Duodenal mucosa (tissue), 2 donors: ENCODE data around the gene NTRK3.

Experiments
- H3K27ac ChIP-seq: one replicate; pipeline ENCODE4 v1.7.0; 2013; ENCODE audit warnings: low read depth, low read length
- H3K27me3 ChIP-seq, 2 donors: one replicate each; pipeline ENCODE4 v1.7.0; 2013; ENCODE audit warnings: low read length in 2 of 2, control low read depth in 1 of 2; ENCODE audit not compliant: insufficient read depth in 2 of 2, control insufficient read depth in 1 of 2
- H3K36me3 ChIP-seq, 2 donors: one replicate each; pipeline ENCODE4 v1.7.0; 2013; ENCODE audit warnings: low read length in 2 of 2, control low read depth in 1 of 2; ENCODE audit not compliant: insufficient read depth in 2 of 2, control insufficient read depth in 1 of 2
- H3K4me1 ChIP-seq, 2 donors: one replicate each; pipeline ENCODE4 v1.7.0; 2013; ENCODE audit warnings: low read length in 2 of 2, control low read depth in 1 of 2; ENCODE audit not compliant: insufficient read depth in 2 of 2, control insufficient read depth in 1 of 2
- H3K4me3 ChIP-seq, 2 donors: one replicate each; pipeline ENCODE4 v1.7.0; 2013; ENCODE audit warnings: low read length in 2 of 2, low read depth in 1 of 2
- H3K9ac ChIP-seq, 2 donors: one replicate each; pipeline ENCODE4 v1.7.0; 2013; ENCODE audit warnings: low read length in 2 of 2, low read depth in 1 of 2
- H3K9me3 ChIP-seq, 2 donors: one replicate each; pipeline ENCODE4 v1.7.0; 2013; ENCODE audit warnings: low read length in 2 of 2, control low read depth in 1 of 2; ENCODE audit not compliant: control insufficient read depth in 1 of 2

NTRK3 gene

GRCh38 chr15:88089731-88090130 lies 166.8 kb downstream of the NTRK3 start:
- Histone ChIP-seq H3K9me3 (no peaks in the 10 kb centered on the region), H3K4me1 (no peaks in the 10 kb centered on the region), H3K36me3 (no peaks in the 10 kb centered on the region), H3K4me3 (no peak overlapping the region), H3K27me3 (no peaks in the 10 kb centered on the region), H3K9ac (no peak overlapping the region), H3K27ac (no peak overlapping the region)

GRCh38 chr15:88089024-88089620 lies 167.4 kb downstream of the NTRK3 start:
- H3K9me3 ChIP-seq: no peaks in the 10 kb centered on the region
- no peak overlapping the region for H3K27ac ChIP-seq
- H3K4me3 ChIP-seq: no peak overlapping the region
- H3K4me1 ChIP-seq: no peaks in the 10 kb centered on the region
- H3K27me3 ChIP-seq: no peaks in the 10 kb centered on the region
- H3K36me3 ChIP-seq: no peaks in the 10 kb centered on the region
- H3K9ac ChIP-seq: no peak overlapping the region

GRCh38 chr15:88083811-88084760 lies 172.5 kb downstream of the NTRK3 start:
- H3K36me3 ChIP-seq: no peaks in the 10 kb centered on the region
- H3K4me3 ChIP-seq: no peak overlapping the region

GRCh38 chr15:88080616-88081015 lies 175.9 kb downstream of the NTRK3 start:
- H3K4me1 ChIP-seq: no peaks in the 10 kb centered on the region
- H3K36me3 ChIP-seq: no peaks in the 10 kb centered on the region
- H3K27ac ChIP-seq: no peak overlapping the region
- H3K9ac ChIP-seq: no peak overlapping the region
- no peak overlapping the region for H3K4me3 ChIP-seq
- H3K9me3 ChIP-seq: no peaks in the 10 kb centered on the region
- no peaks in the 10 kb centered on the region for H3K27me3 ChIP-seq

More at GRCh38 chr15:88083811-88084760, 172.5 kb downstream of the NTRK3 start:
- Histone ChIP-seq H3K9ac (no peak overlapping the region), H3K27ac (no peak overlapping the region), H3K27me3 (no peaks in the 10 kb centered on the region), H3K4me1 (no peaks in the 10 kb centered on the region), H3K9me3 (no peaks in the 10 kb centered on the region)

GRCh38 chr15:88077296-88078020 lies 179.1 kb downstream of the NTRK3 start:
- no peaks in the 10 kb centered on the region for H3K4me1 ChIP-seq
- H3K9ac ChIP-seq: no peak overlapping the region
- H3K36me3 ChIP-seq: no peaks in the 10 kb centered on the region
- H3K27ac ChIP-seq: no peak overlapping the region
- no peaks in the 10 kb centered on the region for H3K9me3 ChIP-seq
- H3K27me3 ChIP-seq: no peaks in the 10 kb centered on the region
- no peak overlapping the region for H3K4me3 ChIP-seq

- H3K27ac ChIP-seq: no peak overlapping the region
- no peaks in the 10 kb centered on the region for H3K4me1 ChIP-seq
- no peak overlapping the region for H3K4me3 ChIP-seq
- no peaks in the 10 kb centered on the region for H3K9me3 ChIP-seq
- no peaks in the 10 kb centered on the region for H3K27me3 ChIP-seq
- no peak overlapping the region for H3K9ac ChIP-seq
- no peaks in the 10 kb centered on the region for H3K36me3 ChIP-seq
Observed at GRCh38 chr15:88076328-88076727, 180.2 kb downstream of the NTRK3 start.

- H3K9ac ChIP-seq: no peak overlapping the region
- H3K9me3 ChIP-seq: no peaks in the 10 kb centered on the region
- no peaks in the 10 kb centered on the region for H3K27me3 ChIP-seq
- no peak overlapping the region for H3K4me3 ChIP-seq
- no peaks in the 10 kb centered on the region for H3K36me3 ChIP-seq
- no peak overlapping the region for H3K27ac ChIP-seq
- H3K4me1 ChIP-seq: no peaks in the 10 kb centered on the region
Observed at GRCh38 chr15:88075102-88075501, 181.4 kb downstream of the NTRK3 start.

- no peak overlapping the region for H3K4me3 ChIP-seq
- no peaks in the 10 kb centered on the region for H3K4me1 ChIP-seq
- no peaks in the 10 kb centered on the region for H3K36me3 ChIP-seq
- no peaks in the 10 kb centered on the region for H3K27me3 ChIP-seq
- H3K27ac ChIP-seq: no peak overlapping the region
- no peak overlapping the region for H3K9ac ChIP-seq
- H3K9me3 ChIP-seq: no peaks in the 10 kb centered on the region
Observed at GRCh38 chr15:88074386-88074785, 182.2 kb downstream of the NTRK3 start.

- no peaks in the 10 kb centered on the region for H3K27me3 ChIP-seq
Observed at GRCh38 chr15:88073391-88073691, 183.2 kb downstream of the NTRK3 start.

More at GRCh38 chr15:88073391-88073691, 183.2 kb downstream of the NTRK3 start:
- H3K36me3 ChIP-seq: no peaks in the 10 kb centered on the region
- no peak overlapping the region for H3K27ac ChIP-seq
- no peaks in the 10 kb centered on the region for H3K4me1 ChIP-seq
- H3K9ac ChIP-seq: no peak overlapping the region
- H3K4me3 ChIP-seq: no peak overlapping the region
- no peaks in the 10 kb centered on the region for H3K9me3 ChIP-seq
